PC-3 (cell line): ENCODE data around the gene NPAS4.

Experiments used
- CTCF ChIP-seq: fragments of 300-600 bp; sonication (generic); conservative IDR thresholded peaks from 2 replicates; pipeline ENCODE4 v1.5.1; 2017; ENCODE audit warnings: antibody characterized with exemption, low read depth, mild to moderate bottlenecking, low read length
- EZH2phosphoT487 ChIP-seq: fragments of 300-600 bp; sonication (generic); IDR thresholded peaks from 2 replicates; pipeline ENCODE4 v1.6.1; 2018; ENCODE audit warnings: mild to moderate bottlenecking, antibody characterized with exemption, low read length, borderline replicate concordance

GRCh38 chr11:66426314-66426713 is 5.5 kb downstream of the NPAS4 start:
- no peak for TF ChIP-seq EZH2phosphoT487
- TF ChIP-seq CTCF = no peak
